ENCODE results near the gene MYL12B.
A peak's percentile ranks its signal among the peaks of the same experiment; 100 is the strongest.
"Not testable (repeated sequence)": the region's sequence is repeated elsewhere in the genome, so short reads cannot be mapped to it uniquely, and the experiment has no call there.

MYL12B gene

GRCh38 chr18:3305354-3305762 is 43.4 kb downstream of the MYL12B start:
- DNase-seq: peak; percentile 61

GRCh38 chr18:3305933-3306332 is 44.0 kb downstream of the MYL12B start:
- DNase-seq: peak; percentile 10

GRCh38 chr18:3306391-3306790 is 44.5 kb downstream of the MYL12B start:
- DNase-seq: no peak

- no peak for DNase-seq
Measured at GRCh38 chr18:3313685-3314084, 51.8 kb downstream of the MYL12B start.

- not testable (repeated sequence) for DNase-seq
Measured at GRCh38 chr18:3315344-3315743, 53.4 kb downstream of the MYL12B start.

GRCh38 chr18:3319399-3319798 is 57.5 kb downstream of the MYL12B start:
- peak; percentile 30 for DNase-seq

GRCh38 chr18:3319894-3320454 is 58.0 kb downstream of the MYL12B start:
- no peak for DNase-seq

- peak; percentile 29 for DNase-seq
Measured at GRCh38 chr18:3321133-3321812, 59.3 kb downstream of the MYL12B start.

GRCh38 chr18:3323900-3324299 is 62.0 kb downstream of the MYL12B start:
- DNase-seq: no peak

Data from activated CD4-positive, alpha-beta T cell treated with anti-CD3 and anti-CD28 coated beads for 48 hours (primary cell).